GM21576 (cell line): Measurements from ENCODE around the gene ANKRD12.
A peak's percentile ranks its signal among the peaks of the same experiment; 100 is the strongest.

Experiments used
- ATAC-seq: cut with Tn5 transposase; IDR thresholded peaks from one replicate; pipeline ENCODE4 v1.9.1; 2021; ENCODE audit warnings: mild to moderate bottlenecking, moderate library complexity; ENCODE audit not compliant: unreplicated experiment

ANKRD12 gene

DNA sequence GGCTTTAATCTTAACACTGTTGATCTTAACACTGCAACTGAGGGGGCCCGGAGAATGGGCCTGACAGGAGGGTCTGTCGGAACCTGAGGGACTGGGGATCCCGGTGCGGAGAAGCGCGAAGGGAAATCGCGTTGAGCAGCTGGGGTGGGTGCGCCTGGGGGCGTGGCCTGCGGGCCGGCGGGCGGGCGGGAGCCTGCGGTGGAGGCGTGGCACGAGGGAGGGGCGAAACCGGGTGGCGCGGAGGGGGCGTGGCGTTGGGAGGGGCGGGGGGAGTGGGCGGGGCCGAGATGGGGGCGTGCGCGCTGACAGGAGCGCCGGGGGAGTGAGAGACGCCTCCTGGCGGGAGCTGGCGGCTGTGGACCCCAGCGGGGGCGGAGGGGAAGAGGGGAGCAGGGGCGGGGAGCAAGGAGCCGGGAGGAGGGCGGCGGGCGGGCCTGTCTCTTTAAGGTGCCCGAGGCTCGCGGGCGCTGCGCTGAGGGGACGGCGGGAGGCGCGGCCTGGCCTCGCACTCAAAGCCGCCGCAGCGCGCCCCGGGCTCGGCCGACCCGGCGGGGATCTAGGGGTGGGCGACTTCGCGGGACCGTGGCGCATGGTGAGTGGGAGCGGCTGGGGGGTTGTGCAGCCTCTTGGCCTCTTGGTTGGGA lies 197.9 kb downstream of the ANKRD12 start, which contains the start of gene TWSG1:
TWSG1 (plus strand) TSS at position 445 of the 644 bp plus-strand sequence. CDS start 2,457 bp downstream, outside the sequence.
- peak; percentile 73 for ATAC-seq

DNA sequence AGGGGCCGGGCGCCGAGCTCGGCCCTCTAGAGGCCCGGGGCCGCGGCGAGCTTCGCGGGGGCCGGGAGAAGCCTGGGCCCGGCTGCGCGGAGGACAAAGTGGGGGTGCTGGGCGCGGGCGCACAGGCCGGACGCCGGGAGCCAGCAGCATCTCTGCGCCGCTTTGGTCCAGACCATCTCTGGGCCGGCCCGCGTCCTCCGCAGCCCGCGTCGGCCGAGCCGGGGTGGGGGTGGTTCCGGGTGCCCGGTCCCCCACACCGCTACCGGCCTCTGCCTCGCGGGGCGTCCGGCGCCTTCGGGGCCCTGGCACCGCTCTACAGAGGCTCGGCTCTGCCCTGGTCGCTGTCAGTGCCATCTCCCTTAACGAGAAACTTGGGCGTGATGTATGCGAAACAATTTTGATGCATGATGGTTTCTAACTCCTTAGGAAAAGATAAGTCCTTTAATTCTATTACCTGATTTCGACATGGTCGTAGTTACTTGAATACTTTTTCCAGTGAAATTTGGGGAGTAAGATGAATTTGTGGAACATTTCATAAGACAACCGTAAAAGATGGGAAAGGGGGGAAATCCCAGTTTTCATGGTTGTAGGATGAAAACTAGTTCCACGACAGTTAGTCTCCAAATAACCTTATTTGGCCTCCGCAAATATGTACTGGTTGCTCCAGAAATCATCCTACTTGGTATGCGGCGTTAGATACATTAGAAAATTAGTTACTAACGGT lies 198.6 kb downstream of the ANKRD12 start:
- peak; percentile 36 for ATAC-seq
